HL-60/S4 (cell line): Measurements from ENCODE around the gene NAPSA.
"Not testable (repeated sequence)": the region's sequence is repeated elsewhere in the genome, so short reads cannot be mapped to it uniquely, and the experiment has no call there.

ENCODE experiments used
- in situ Hi-C: fragments of 300-500 bp; cut with MboI; formaldehyde crosslinking; loops from 2 replicates; pipeline ENCODE4 v1.14.3; 2022; ENCODE audit warnings: low sequenced_read_pairs

Gene NAPSA

GRCh38 chr19:50332244-50333038 lies 33.0 kb downstream of the NAPSA start:
- in situ Hi-C loops: no loop called here

GRCh38 chr19:50331994-50332243 lies 33.5 kb downstream of the NAPSA start:
- in situ Hi-C loops: no loop called here

- in situ Hi-C loops: no loop called here
Measured at GRCh38 chr19:50331221-50331993, 34.0 kb downstream of the NAPSA start.

GRCh38 chr19:50330365-50331078 lies 34.9 kb downstream of the NAPSA start:
- in situ Hi-C loops: no loop called here

GRCh38 chr19:50329926-50330294 lies 35.5 kb downstream of the NAPSA start:
- in situ Hi-C loops: not testable (repeated sequence)

GRCh38 chr19:50329146-50329925 lies 36.1 kb downstream of the NAPSA start, which contains the start of gene KCNC3:
TSS of gene KCNC3 (minus strand) at chr19:50329377. CDS start at chr19:50329082, 295 bp downstream.
- in situ Hi-C loops: no loop called here

- in situ Hi-C loops: no loop called here
Measured at GRCh38 chr19:50328873-50329145, 36.6 kb downstream of the NAPSA start.

- in situ Hi-C loops: no loop called here
Measured at GRCh38 chr19:50328224-50328872, 37.1 kb downstream of the NAPSA start.

GRCh38 chr19:50327461-50328223 lies 37.8 kb downstream of the NAPSA start:
- in situ Hi-C loops: no loop called here

- in situ Hi-C loops: no loop called here
Measured at GRCh38 chr19:50327013-50327412, 38.4 kb downstream of the NAPSA start.

- in situ Hi-C loops: no loop called here
Measured at GRCh38 chr19:50326101-50326664, 39.3 kb downstream of the NAPSA start.

GRCh38 chr19:50325310-50326100 lies 39.9 kb downstream of the NAPSA start:
- in situ Hi-C loops: no loop called here

GRCh38 chr19:50324331-50324730 lies 41.1 kb downstream of the NAPSA start:
- in situ Hi-C loops: no loop called here

GRCh38 chr19:50323782-50324133 lies 41.7 kb downstream of the NAPSA start:
- in situ Hi-C loops: no loop called here

GRCh38 chr19:50322931-50323781 lies 42.3 kb downstream of the NAPSA start:
- in situ Hi-C loops: no loop called here

- in situ Hi-C loops: no loop called here
Measured at GRCh38 chr19:50322234-50322633, 43.2 kb downstream of the NAPSA start.

- in situ Hi-C loops: no loop called here
Measured at GRCh38 chr19:50321831-50322230, 43.6 kb downstream of the NAPSA start.

GRCh38 chr19:50320596-50320995 lies 44.8 kb downstream of the NAPSA start:
- in situ Hi-C loops: no loop called here
